DOHH2 (cell line): ENCODE data around the gene SLC15A4.

ENCODE experiments used
- CTCF ChIP-seq: fragments of 200-600 bp; sonication (generic); IDR thresholded peaks from one replicate; pipeline ENCODE4 v1.5.1; 2014; ENCODE audit warnings: antibody characterized with exemption, mild to moderate bottlenecking, low read depth, low read length; ENCODE audit not compliant: poor library complexity, severe bottlenecking
- EZH2phosphoT487 ChIP-seq: fragments of 200-600 bp; sonication (generic); IDR thresholded peaks from 2 replicates; pipeline ENCODE4 v1.6.1; 2017; ENCODE audit warnings: borderline replicate concordance, mild to moderate bottlenecking, antibody characterized with exemption, low read length, moderate library complexity, mixed read lengths

- TF ChIP-seq CTCF (no peak), EZH2phosphoT487 (no peak)
Measured at GRCh38 chr12:128790221-128790620, 33.5 kb downstream of the SLC15A4 start.
